ENCODE measurements around the gene NPB. TPM values are rescaled to one million over a fixed set of nuclear protein-coding genes. Genes with fewer than 3 reads are reported as not detected.

NPB gene
- total and polyA plus RNA-seq, 4 experiments from 2014 or later = 0.61 to 0.79 TPM; not detected in 2

- Mint-ChIP-seq H3K27ac (peak overlapping the region in 1 of 7 donors; percentile 52), H3K27me3 (no peaks in the 10 kb centered on the region), H3K9me3 (no peaks in the 10 kb centered on the region), H3K4me1 (peaks cover 0 to 2% (median under 1%) of the 10 kb centered on the region in 4 donors), H3K4me3 (no peak overlapping the region), H3K36me3 (no peaks in the 10 kb centered on the region)
- Histone ChIP-seq H3K4me3 (ENCODE audit: low read length in 2 of 2) (no peak overlapping the region), H3K36me3 (ENCODE audit: insufficient read depth, low read length) (no peaks in the 10 kb centered on the region), H3K4me1 (ENCODE audit: insufficient read depth, low read length) (no peaks in the 10 kb centered on the region), H3K27ac (ENCODE audit: low read depth, low read length) (no peak overlapping the region), H3K27me3 (ENCODE audit: insufficient read depth, low read length) (no peaks in the 10 kb centered on the region), H3K9me3 (ENCODE audit: control insufficient read depth in 1 of 2, low read length in 2 of 2) (no peaks in the 10 kb centered on the region)
- POLR2A ChIA-PET (ENCODE audit: partially characterized antibody) = no interaction called here
- CTCF ChIA-PET (ENCODE audit: partially characterized antibody) = interaction anchor here (1.0 kb wide), 1 partner anchor 11 kb away, joined by 4 read pairs; no protein-coding TSS in a partner anchor
- intact Hi-C loops (cut with micrococcal nuclease) = no loop called here
- peak in 1 of 5 donors; percentile 16 for DNase-seq
Measured at GRCh38 chr17:81948635-81949378, 46.8 kb downstream of the NPB start.

- no peaks in the 10 kb centered on the region for H3K4me1 ChIP-seq (ENCODE audit: insufficient read depth, low read length)
- no peak overlapping the region for H3K4me3 Mint-ChIP-seq
- no peaks in the 10 kb centered on the region for H3K27me3 ChIP-seq (ENCODE audit: insufficient read depth, low read length)
- ChIA-PET CTCF (ENCODE audit: partially characterized antibody) (no interaction called here), POLR2A (ENCODE audit: partially characterized antibody) (no interaction called here)
- no peak overlapping the region for H3K4me3 ChIP-seq (ENCODE audit: low read length in 2 of 2)
- H3K9me3 ChIP-seq (ENCODE audit: control insufficient read depth in 1 of 2, low read length in 2 of 2) = no peaks in the 10 kb centered on the region
- no peaks in the 10 kb centered on the region for H3K27me3 Mint-ChIP-seq
- peak overlapping the region in 2 of 7 donors; percentile 6 to 61 for H3K27ac Mint-ChIP-seq
- DNase-seq = peak in 1 of 5 donors; percentile 21
- intact Hi-C loops (cut with micrococcal nuclease) = no loop called here
- no peaks in the 10 kb centered on the region for H3K9me3 Mint-ChIP-seq
- H3K4me1 Mint-ChIP-seq = peaks cover 0 to 2% (median under 1%) of the 10 kb centered on the region in 4 donors
- no peaks in the 10 kb centered on the region for H3K36me3 Mint-ChIP-seq
- H3K27ac ChIP-seq (ENCODE audit: low read depth, low read length) = no peak overlapping the region
- no peaks in the 10 kb centered on the region for H3K36me3 ChIP-seq (ENCODE audit: insufficient read depth, low read length)
Measured at GRCh38 chr17:81950501-81950900, 48.5 kb downstream of the NPB start.

GRCh38 chr17:81951785-81952684, 50.0 kb downstream of the NPB start:
- CTCF ChIA-PET (ENCODE audit: partially characterized antibody) = interaction anchor here (4.3 kb wide), 1 partner anchor 68 kb away, joined by 20 read pairs; no protein-coding TSS in a partner anchor
- Histone ChIP-seq H3K4me1 (ENCODE audit: insufficient read depth, low read length) (no peaks in the 10 kb centered on the region), H3K36me3 (ENCODE audit: insufficient read depth, low read length) (no peaks in the 10 kb centered on the region), H3K27me3 (ENCODE audit: insufficient read depth, low read length) (no peaks in the 10 kb centered on the region), H3K27ac (ENCODE audit: low read depth, low read length) (no peak overlapping the region), H3K9me3 (ENCODE audit: control insufficient read depth in 1 of 2, low read length in 2 of 2) (no peaks in the 10 kb centered on the region), H3K4me3 (ENCODE audit: low read length in 2 of 2) (no peak overlapping the region)
- Mint-ChIP-seq H3K4me1 (peaks cover 0 to 2% (median under 1%) of the 10 kb centered on the region in 4 donors), H3K36me3 (no peaks in the 10 kb centered on the region), H3K9me3 (no peaks in the 10 kb centered on the region), H3K27ac (peak overlapping the region in 1 of 7 donors; percentile 35), H3K4me3 (peak overlapping the region in 1 of 8 donors; percentile 21), H3K27me3 (no peaks in the 10 kb centered on the region)
- intact Hi-C loops (cut with micrococcal nuclease) = no loop called here
- POLR2A ChIA-PET (ENCODE audit: partially characterized antibody) = interaction anchor here (0.9 kb wide), 1 partner anchor 27 kb away, joined by 3 read pairs; no protein-coding TSS in a partner anchor
- peak in 1 of 5 donors; percentile 10 for DNase-seq

Other genes starting within 250 kb of the NPB start
- 1 to 10 TPM in 1 of 2 experiments, under 1 TPM in 1; 0.87 to 1.3 TPM for gene PDE6G, start 245.7 kb upstream of the NPB start, total RNA-seq
- gene PDE6G, start 245.7 kb upstream of the NPB start, polyA plus RNA-seq = 1 to 10 TPM in 1 of 2 donors, under 1 TPM in 1; 0.83 to 1.2 TPM
- gene OXLD1, start 235.6 kb upstream of the NPB start, total RNA-seq = 10 to 100 TPM; 52.5 to 60.8 TPM
- gene OXLD1, start 235.6 kb upstream of the NPB start, polyA plus RNA-seq = 10 to 100 TPM; 68.8 to 83.2 TPM
- 10 to 100 TPM; 28.0 to 29.3 TPM for gene CCDC137, start 235.5 kb upstream of the NPB start, total RNA-seq
- 10 to 100 TPM in 1 of 2 donors, 1 to 10 TPM in 1; 5.3 to 17.0 TPM for gene CCDC137, start 235.5 kb upstream of the NPB start, polyA plus RNA-seq
- gene ARL16, start 218.4 kb upstream of the NPB start, total RNA-seq = 10 to 100 TPM; 25.9 to 27.7 TPM
- gene ARL16, start 218.4 kb upstream of the NPB start, polyA plus RNA-seq = 10 to 100 TPM; 25.3 to 45.5 TPM
- 100 to 1,000 TPM; 182 to 206 TPM for gene HGS, start 218.2 kb upstream of the NPB start, total RNA-seq
- 10 to 100 TPM; 18.9 to 46.4 TPM for gene HGS, start 218.2 kb upstream of the NPB start, polyA plus RNA-seq
- gene MRPL12, start 198.9 kb upstream of the NPB start, total RNA-seq = 10 to 100 TPM; 21.9 to 25.6 TPM
- 10 to 100 TPM; 42.5 to 47.5 TPM for gene MRPL12, start 198.9 kb upstream of the NPB start, polyA plus RNA-seq
- gene SLC25A10, start 190.0 kb upstream of the NPB start, total RNA-seq = 1 to 10 TPM; 4.0 to 5.0 TPM
- gene SLC25A10, start 190.0 kb upstream of the NPB start, polyA plus RNA-seq = 1 to 10 TPM; 3.2 to 5.2 TPM
- gene GCGR, start 98.1 kb upstream of the NPB start, total RNA-seq = not detected
- not detected for gene GCGR, start 98.1 kb upstream of the NPB start, polyA plus RNA-seq
- gene MCRIP1, start 68.9 kb upstream of the NPB start, total RNA-seq = 10 to 100 TPM; 65.8 to 71.0 TPM
- 10 to 100 TPM; 66.7 to 87.2 TPM for gene MCRIP1, start 68.9 kb upstream of the NPB start, polyA plus RNA-seq
- not detected for gene PPP1R27, start 67.2 kb upstream of the NPB start, total RNA-seq
- gene PPP1R27, start 67.2 kb upstream of the NPB start, polyA plus RNA-seq = under 1 TPM in 1 of 2 donors, not detected in 1; 0.18 TPM
- gene P4HB, start 41.7 kb upstream of the NPB start, total RNA-seq = 100 to 1,000 TPM; 392 to 409 TPM
- gene P4HB, start 41.7 kb upstream of the NPB start, polyA plus RNA-seq = 100 to 1,000 TPM; 272 to 339 TPM
- gene ARHGDIA, start 30.9 kb upstream of the NPB start, total RNA-seq = 100 to 1,000 TPM; 380 to 382 TPM
- 100 to 1,000 TPM in 1 of 2 donors, 10 to 100 TPM in 1; 84.8 to 205 TPM for gene ARHGDIA, start 30.9 kb upstream of the NPB start, polyA plus RNA-seq
- gene ALYREF, start 10.7 kb upstream of the NPB start, total RNA-seq = 10 to 100 TPM; 47.2 to 47.7 TPM
- 10 to 100 TPM; 23.3 to 50.8 TPM for gene ALYREF, start 10.7 kb upstream of the NPB start, polyA plus RNA-seq
- gene ANAPC11, start 10.5 kb upstream of the NPB start, total RNA-seq = 10 to 100 TPM; 53.8 to 57.0 TPM
- 100 to 1,000 TPM; 262 to 267 TPM for gene ANAPC11, start 10.5 kb upstream of the NPB start, polyA plus RNA-seq
- 10 to 100 TPM; 43.5 to 48.3 TPM for gene PCYT2, start 9.2 kb downstream of the NPB start, total RNA-seq
- 10 to 100 TPM; 27.8 to 30.3 TPM for gene PCYT2, start 9.2 kb downstream of the NPB start, polyA plus RNA-seq
- 10 to 100 TPM; 87.8 to 91.9 TPM for gene SIRT7, start 15.9 kb downstream of the NPB start, total RNA-seq
- gene SIRT7, start 15.9 kb downstream of the NPB start, polyA plus RNA-seq = 10 to 100 TPM; 31.5 to 45.0 TPM
- gene MAFG, start 25.5 kb downstream of the NPB start, total RNA-seq = 10 to 100 TPM; 16.0 to 16.3 TPM
- 1 to 10 TPM; 2.1 to 3.5 TPM for gene MAFG, start 25.5 kb downstream of the NPB start, polyA plus RNA-seq
- gene PYCR1, start 35.1 kb downstream of the NPB start, total RNA-seq = 1 to 10 TPM in 1 of 2 experiments, under 1 TPM in 1; 0.64 to 1.1 TPM
- gene PYCR1, start 35.1 kb downstream of the NPB start, polyA plus RNA-seq = 1 to 10 TPM in 1 of 2 donors, under 1 TPM in 1; 0.54 to 3.1 TPM
- gene MYADML2, start 45.0 kb downstream of the NPB start, total RNA-seq = not detected
- not detected for gene MYADML2, start 45.0 kb downstream of the NPB start, polyA plus RNA-seq
- gene NOTUM, start 58.9 kb downstream of the NPB start, total RNA-seq = not detected
- gene NOTUM, start 58.9 kb downstream of the NPB start, polyA plus RNA-seq = not detected
- gene ASPSCR1, start 75.4 kb downstream of the NPB start, total RNA-seq = 10 to 100 TPM; 40.4 to 40.6 TPM
- 10 to 100 TPM; 25.1 to 36.7 TPM for gene ASPSCR1, start 75.4 kb downstream of the NPB start, polyA plus RNA-seq
- gene CENPX, start 120.6 kb downstream of the NPB start, total RNA-seq = 10 to 100 TPM; 33.4 to 35.4 TPM
- 10 to 100 TPM; 37.9 to 70.8 TPM for gene CENPX, start 120.6 kb downstream of the NPB start, polyA plus RNA-seq
- gene LRRC45, start 121.1 kb downstream of the NPB start, total RNA-seq = 10 to 100 TPM; 18.0 to 18.7 TPM
- gene LRRC45, start 121.1 kb downstream of the NPB start, polyA plus RNA-seq = 1 to 10 TPM; 5.7 to 8.2 TPM
- gene RAC3, start 129.4 kb downstream of the NPB start, total RNA-seq = 1 to 10 TPM in 1 of 2 experiments, under 1 TPM in 1; 0.86 to 2.3 TPM
- under 1 TPM in 1 of 2 donors, not detected in 1; 0.44 TPM for gene RAC3, start 129.4 kb downstream of the NPB start, polyA plus RNA-seq
- 10 to 100 TPM; 65.9 to 68.2 TPM for gene DCXR, start 135.5 kb downstream of the NPB start, total RNA-seq
- gene DCXR, start 135.5 kb downstream of the NPB start, polyA plus RNA-seq = 100 to 1,000 TPM; 118 to 164 TPM
- gene RFNG, start 149.6 kb downstream of the NPB start, total RNA-seq = 10 to 100 TPM; 37.6 to 44.0 TPM
- gene RFNG, start 149.6 kb downstream of the NPB start, polyA plus RNA-seq = 1 to 10 TPM; 6.2 to 8.2 TPM
- gene GPS1, start 149.7 kb downstream of the NPB start, total RNA-seq = 10 to 100 TPM; 85.1 to 89.0 TPM
- 100 to 1,000 TPM; 139 to 148 TPM for gene GPS1, start 149.7 kb downstream of the NPB start, polyA plus RNA-seq
- gene DUS1L, start 163.6 kb downstream of the NPB start, total RNA-seq = 100 to 1,000 TPM; 139 to 141 TPM
- 100 to 1,000 TPM in 1 of 2 donors, 10 to 100 TPM in 1; 48.1 to 138 TPM for gene DUS1L, start 163.6 kb downstream of the NPB start, polyA plus RNA-seq
- 10 to 100 TPM; 26.5 to 27.7 TPM for gene FASN, start 196.0 kb downstream of the NPB start, total RNA-seq
- gene FASN, start 196.0 kb downstream of the NPB start, polyA plus RNA-seq = 1 to 10 TPM in 1 of 2 donors, under 1 TPM in 1; 0.03 to 3.5 TPM